ENCODE results near the gene LIN7B. TPM values are rescaled to one million over a fixed set of nuclear protein-coding genes. Genes with fewer than 3 reads are reported as not detected.

Gene LIN7B
- total and polyA plus RNA-seq, 9 of the 15 experiments (the other 6 are each of a cell fraction or from before 2014, with no cell fraction given): 0.89 to 15.7 (median 4.0) TPM

- TF ChIP-seq FOXK2 (conservative IDR thresholded peaks at IDR 0.05 in 1 of 2, IDR thresholded peaks at IDR 0.05 in 1 of 2; ENCODE audit: low read depth in 2 of 2) (peak in 1 of 2 experiments; percentile 99; a peak in 2 of 4 replicates), POLR2A (conservative IDR thresholded peaks at IDR 0.05) (0 out of 2 replicates have a peak, but pooled peaks have one; percentile 24), NUFIP1 (IDR thresholded peaks at IDR 0.05; ENCODE audit: partially characterized antibody) (peak; percentile 54), C11orf30 (IDR thresholded peaks at IDR 0.05; ENCODE audit: low read depth) (peak; percentile 33; the same call in 1 of the 2 replicates), POLR2H (tag; IDR thresholded peaks at IDR 0.05; ENCODE audit: low read depth) (no peak), ZNF644 (tag; IDR thresholded peaks at IDR 0.05; ENCODE audit: low read depth) (no peak), PHF8 (IDR thresholded peaks at IDR 0.05; ENCODE audit: borderline replicate concordance, low read length) (peak; percentile 23; the same call in 1 of the 2 replicates), AFF4 (CRISPR knock-in tag; IDR thresholded peaks at IDR 0.05) (no peak), NR2C1 (IDR thresholded peaks at IDR 0.05) (peak; percentile 59), NR2C1 (tag; IDR thresholded peaks at IDR 0.05) (no peak), MXI1 (IDR thresholded peaks at IDR 0.05; ENCODE audit: low read depth, low read length) (no peak), RCOR1 (IDR thresholded peaks at IDR 0.05; ENCODE audit: borderline replicate concordance in 1 of 2, low read depth in 2 of 2, low read length in 2 of 2) (peak in 1 of 2 experiments; percentile 25; a peak in 2 of 4 replicates), SMARCC2 (IDR thresholded peaks at IDR 0.05; ENCODE audit: low read depth) (no peak), RFX1 (IDR thresholded peaks at IDR 0.05) (no peak), YY1 (IDR thresholded peaks at IDR 0.05; ENCODE audit: borderline replicate concordance in 1 of 3, control insufficient read depth in 1 of 3, extremely low read depth in 1 of 3, insufficient read depth in 3 of 3, insufficient read length in 1 of 3, insufficient replicate concordance in 2 of 3, low read depth in 1 of 3, low read length in 2 of 3) (peak in 1 of 3 experiments; percentile 49), RBM25 (IDR thresholded peaks at IDR 0.05; ENCODE audit: low read depth, low read length, severe bottlenecking) (no peak), ZNF639 (CRISPR knock-in tag; conservative IDR thresholded peaks at IDR 0.05 in 1 of 2, IDR thresholded peaks at IDR 0.05 in 1 of 2) (no peak), ZNF511 (CRISPR knock-in tag; IDR thresholded peaks at IDR 0.05) (no peak), MECOM (CRISPR knock-in tag; IDR thresholded peaks at IDR 0.05) (no peak), ZNF561 (CRISPR knock-in tag; conservative IDR thresholded peaks at IDR 0.05) (no peak), ADNP (tag; IDR thresholded peaks at IDR 0.05) (no peak), GTF2F1 (IDR thresholded peaks at IDR 0.05; ENCODE audit: low read depth, low read length) (no peak)
These were observed 31.6 kb downstream of the LIN7B start (continued) for GRCh38 chr19:49145573-49146407.
